ENCODE measurements around the gene RNF4.
"Not testable (repeated sequence)": the region's sequence is repeated elsewhere in the genome, so short reads cannot be mapped to it uniquely, and the experiment has no call there.

Gene RNF4

DNA sequence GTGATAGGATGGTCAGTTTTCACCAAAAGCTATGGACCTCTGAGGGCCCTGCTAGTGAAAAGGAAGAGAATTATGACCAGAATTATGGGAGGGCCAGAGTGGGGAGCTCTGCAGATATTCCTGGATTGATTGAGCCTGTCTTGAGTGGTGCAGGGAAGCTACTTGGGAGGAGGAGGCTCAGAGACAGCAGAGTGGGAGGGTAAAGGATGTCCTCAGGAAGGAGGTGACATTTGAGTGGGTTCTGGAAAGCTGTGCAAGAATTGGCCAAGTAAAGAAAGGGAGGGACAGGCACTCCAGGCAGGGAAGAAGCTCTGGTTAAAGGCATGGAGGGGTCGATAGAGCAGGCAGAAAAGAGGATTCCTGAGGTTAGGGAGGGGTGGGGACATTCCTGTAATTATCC, 24.1 kb downstream of the RNF4 start:
- DNase-seq, result no peak

DNA sequence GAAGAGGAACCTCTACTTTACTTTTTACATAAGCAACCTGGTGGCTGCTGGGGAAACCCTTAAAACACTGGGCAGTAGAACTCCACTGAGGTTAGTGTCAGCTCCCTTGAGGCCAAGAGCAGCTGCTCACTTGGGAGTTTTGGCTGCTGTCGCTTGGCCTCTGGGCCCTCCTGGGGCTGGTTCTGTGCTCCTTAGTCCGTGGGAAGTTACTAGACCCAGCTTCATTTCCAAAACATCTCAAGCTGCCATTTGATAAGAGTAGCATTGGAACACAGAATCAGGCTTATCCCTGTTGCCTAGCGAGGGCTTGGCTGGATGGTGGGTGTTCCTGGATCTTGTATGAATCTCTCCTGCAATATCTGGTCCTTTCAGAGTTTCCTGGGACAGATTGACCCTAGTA, 26.1 kb downstream of the RNF4 start:
- no peak for DNase-seq

DNA sequence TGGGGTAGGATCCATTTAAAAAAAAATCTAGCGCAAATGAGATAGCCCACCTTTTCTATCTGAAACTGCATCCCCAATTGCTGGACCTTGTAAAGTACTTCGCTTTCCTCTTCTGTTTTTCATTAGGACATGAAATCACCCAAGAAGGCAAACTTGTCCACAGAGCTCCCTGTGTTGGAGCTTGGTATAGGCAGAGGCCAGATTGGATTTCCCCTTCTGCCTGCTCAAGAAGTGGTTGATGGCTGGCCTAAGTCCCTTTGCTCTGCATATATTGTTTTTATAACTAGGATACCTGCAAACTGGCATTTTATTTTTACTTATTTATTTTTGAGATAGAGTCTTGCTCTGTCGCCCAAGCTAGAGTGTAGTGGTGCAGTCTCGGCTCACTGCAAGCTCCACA, 28.4 kb downstream of the RNF4 start:
- DNase-seq, result no peak

DNA sequence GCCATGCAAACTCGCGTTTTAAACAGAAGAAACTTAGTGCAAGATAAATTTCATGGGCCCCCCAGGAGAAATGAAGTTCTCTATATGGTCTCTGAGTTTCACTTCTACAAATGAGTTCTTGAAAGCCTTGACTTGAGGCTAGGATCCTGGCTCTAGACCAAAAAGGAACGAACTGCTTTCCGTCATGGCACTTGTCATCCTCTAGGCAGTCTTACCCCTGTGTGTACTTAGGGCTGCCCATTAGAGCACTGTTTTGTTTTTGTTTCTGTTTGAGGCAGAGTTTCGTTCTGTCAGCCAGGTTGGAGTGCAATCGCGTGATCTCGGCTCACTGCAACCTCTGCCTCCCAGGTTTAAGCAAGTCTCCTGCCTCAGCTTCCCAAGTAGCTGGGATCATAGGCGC, 29.0 kb downstream of the RNF4 start:
- no peak for DNase-seq

DNA sequence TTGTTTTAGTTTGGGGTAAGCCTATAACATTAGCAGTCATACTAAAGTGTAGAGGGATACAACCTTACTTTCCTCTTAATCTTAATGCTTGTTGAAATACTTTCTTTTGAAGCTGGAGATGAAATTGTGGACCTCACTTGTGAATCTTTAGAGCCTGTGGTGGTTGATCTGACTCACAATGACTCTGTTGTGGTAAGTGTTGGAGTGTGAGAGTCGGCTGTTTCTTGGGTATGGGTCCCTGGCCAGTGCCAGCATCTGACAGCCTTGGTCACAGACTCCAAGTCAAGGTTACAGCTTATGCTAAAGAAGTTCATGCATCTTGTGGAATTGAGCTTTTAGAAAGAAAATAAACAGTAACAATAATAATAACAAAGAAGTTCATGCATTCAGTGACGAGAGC, 31.6 kb downstream of the RNF4 start:
- no peak for DNase-seq

DNA sequence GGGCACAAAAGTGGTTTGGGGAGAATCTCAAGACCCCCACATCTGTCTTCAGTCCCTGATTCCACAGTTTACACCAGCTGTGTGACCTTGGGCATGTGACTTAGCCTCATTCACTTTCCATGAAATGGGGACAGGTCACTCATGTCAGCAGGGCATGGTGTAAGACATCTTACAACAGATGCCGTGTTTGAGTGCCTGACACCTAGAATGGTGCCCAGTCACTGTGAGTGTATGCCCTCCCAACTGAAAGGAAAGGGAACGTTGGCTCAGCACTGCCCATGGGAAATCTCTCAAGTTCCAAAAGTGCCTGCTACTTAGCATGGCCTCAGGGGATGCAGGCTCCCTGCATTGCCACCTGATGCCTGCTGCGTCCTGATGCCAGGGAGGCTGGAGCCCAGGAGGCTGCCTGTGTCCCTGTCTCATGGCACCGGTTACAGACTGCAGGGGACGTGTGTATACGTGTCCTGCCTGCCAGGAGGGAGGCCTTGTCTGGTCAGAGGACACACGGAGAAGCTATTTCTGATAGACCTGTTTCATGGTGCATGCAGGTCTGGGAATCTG, 32.2 kb downstream of the RNF4 start:
- no peak for DNase-seq

DNA sequence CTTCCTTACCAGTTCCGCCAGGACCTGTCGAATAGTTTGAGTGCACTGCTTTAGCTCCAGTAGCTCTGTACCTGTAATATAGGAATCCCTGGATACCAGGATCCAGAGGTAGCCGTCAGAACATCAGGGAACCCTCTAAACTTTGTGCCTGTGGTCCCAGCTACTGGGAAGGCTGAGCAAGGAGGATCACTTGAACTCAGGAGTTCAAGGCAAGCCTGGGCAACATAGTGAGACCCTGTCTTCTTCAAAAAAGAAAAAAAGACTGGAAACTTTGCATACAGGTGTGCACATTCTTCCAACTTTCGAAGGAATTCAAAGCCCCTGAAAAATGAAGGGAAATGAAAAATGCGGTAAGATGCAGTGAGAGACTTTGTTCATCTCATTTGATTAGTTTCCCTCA, 34.9 kb downstream of the RNF4 start:
- DNase-seq, result no peak

DNA sequence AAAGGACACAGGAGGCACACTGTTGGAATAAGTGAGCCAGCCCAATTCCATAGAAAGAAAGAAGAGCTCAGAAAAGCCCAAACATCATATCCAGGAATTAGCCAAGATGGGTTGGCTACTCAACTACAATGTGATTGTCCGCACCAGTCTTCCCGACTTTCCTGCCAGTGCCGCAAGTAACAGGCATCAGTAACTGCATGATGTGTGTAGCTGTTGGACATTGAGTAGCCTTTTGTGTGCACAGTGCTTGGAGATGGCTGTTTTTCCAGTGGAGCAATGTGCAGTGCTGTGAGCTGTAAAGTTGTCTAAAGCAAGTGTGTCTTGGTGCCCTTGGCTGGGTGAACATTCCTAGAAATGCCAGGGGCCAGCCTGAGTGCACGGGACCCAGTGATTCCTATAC, 38.4 kb downstream of the RNF4 start:
- no peak for DNase-seq

DNA sequence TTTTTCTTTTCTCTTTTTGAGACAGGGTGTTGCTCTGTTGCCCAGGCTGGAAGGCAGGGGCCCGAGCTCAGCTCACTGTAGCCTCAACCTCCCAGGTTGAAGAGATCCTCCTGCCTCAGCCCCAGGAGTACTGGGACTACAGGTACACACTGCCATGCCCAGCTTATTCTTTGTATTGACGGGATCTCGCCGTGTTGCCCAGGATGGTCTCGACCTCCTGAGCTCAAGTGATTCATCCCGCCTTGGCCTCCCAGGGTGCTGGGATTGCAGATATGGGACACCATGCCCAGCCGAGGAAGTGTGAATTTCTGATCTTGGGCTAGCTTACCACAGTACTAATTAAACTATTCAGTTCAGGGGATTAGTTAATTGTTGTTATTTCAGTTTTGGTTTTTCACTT, 38.9 kb downstream of the RNF4 start:
- no peak for DNase-seq

DNA sequence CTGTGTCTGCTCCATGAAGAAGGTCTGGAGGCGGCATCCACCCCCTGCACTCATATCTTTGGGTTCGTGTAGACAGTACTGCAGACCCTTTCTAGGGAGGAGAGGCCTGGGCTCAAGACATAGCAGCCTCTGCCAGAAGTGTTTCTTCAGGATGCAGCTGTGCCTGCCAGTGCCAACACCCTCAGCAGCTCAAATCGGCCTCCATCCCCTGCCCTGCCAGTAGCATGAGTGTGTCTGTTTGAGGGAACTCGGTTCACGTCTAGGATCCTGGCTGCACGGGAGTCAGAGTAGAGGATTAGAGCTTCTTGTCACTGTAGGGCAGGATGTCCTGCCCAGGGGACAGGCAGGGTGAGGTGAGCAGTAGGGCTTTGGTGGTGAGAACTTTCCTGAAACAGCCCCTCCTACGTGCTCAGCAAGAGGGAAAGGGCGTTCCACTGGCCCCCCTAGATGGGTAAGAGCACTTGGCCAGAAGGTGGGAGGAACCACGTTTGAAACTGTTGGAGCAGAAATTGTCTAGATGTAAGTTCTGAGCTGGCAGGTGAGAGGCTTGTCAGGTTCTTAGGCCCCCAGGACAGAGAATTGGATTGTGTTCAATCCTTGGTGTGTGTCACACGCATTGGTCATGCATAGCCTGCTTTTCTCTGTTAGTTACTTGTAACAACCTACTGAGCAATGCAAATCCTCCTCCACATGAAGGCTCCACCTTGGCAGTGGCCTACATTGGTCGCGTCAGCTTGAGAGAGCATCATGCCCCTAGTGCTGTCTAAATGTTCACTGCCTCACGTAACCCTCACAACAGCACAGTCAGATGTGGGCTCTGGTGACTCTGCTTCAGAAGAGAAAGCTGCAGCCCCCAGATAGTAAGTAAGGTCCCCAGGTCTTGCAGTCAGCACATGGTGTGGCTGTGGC, 41.7 kb downstream of the RNF4 start:
- no peak for DNase-seq

DNA sequence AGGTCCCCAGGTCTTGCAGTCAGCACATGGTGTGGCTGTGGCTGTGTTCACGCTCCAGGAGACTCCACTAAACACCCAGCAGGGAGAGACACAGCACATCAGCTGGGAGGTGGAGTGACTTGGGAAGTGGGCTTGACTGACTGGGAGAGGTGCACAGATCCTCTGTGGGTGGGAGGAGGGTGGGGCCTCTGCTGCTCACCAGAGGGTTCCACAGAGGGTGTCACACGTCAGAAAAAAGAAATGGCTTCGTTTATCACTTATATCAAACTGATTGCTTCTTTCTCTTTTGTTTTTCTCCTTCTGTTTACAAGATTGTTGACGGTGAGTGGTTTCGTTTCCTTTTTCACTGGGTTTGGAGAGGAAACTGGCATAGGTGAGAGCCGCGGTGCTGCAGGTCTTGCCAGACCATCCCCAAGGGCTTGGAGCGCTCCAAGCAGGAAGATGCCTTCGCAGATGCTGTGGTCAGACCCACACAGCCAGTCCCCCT, 42.8 kb downstream of the RNF4 start:
- no peak for DNase-seq

DNA sequence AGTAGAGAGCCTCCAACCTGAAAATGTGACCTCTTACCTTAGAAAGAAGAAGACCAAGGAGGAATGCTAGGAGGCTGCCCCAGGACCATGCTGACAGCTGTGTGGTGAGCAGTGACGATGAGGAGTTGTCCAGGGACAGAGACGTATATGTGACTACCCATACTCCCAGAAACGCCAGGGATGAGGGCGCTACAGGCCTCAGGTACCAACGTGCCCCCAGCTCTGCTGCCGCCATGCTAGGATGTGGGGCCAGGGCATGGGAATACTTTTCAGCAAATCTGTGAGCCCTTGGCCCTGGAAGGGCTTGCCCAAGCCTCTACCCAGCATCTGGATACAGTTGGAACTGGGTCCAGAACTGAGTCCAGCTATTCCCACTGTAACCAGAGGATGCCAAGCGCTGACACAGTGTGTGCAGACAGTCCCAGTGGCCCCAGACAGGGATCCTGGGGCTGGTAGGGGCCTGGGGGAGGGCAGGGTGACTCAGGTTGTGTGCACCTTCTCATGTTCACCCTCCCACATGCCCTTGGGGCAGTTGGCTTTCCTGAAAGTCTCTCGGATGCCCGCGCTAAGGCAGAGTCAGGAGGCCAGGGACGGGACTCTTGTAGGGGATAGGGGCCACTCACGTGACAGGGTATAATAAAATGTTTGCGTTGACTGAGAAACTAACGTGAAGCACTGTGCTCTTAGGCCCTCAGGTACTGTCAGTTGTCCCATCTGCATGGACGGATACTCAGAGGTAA, 43.7 kb downstream of the RNF4 start:
- no peak for DNase-seq

DNA sequence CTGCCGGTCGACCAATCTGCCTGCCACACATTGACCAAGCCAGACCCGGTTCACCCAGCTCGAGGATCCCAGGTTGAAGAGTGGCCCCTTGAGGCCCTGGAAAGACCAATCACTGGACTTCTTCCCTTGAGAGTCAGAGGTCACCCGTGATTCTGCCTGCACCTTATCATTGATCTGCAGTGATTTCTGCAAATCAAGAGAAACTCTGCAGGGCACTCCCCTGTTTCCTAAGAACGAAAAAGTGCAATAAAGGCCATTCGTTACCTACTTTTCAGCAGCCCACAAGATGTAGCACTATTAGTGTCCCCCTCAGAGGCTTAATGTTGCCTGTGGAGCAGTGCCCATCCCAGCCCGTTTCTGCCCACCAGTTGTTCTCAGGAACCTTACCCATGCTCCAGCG, 45.3 kb downstream of the RNF4 start:
- not testable (repeated sequence) for DNase-seq

DNA sequence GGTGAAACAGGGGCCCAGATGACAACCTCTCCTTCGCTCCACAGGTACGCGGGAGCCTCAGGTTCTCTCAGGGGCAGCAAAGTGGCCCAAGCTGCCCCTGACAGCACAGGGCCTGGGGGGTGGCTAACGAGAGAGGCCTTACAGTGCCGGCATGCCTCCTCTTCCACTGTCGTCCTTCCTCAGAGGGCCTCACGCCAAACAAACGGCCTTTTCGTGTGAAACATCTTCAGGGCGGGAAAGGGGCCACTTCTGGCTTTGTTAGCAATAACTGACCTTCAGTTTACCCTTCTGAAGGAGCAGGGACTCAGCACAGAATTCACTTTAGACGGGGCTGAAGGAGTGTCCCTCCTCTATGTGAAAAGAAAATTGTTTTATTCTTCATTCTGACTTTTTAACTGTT, 46.0 kb downstream of the RNF4 start:
- DNase-seq, result not testable (repeated sequence)

DNA sequence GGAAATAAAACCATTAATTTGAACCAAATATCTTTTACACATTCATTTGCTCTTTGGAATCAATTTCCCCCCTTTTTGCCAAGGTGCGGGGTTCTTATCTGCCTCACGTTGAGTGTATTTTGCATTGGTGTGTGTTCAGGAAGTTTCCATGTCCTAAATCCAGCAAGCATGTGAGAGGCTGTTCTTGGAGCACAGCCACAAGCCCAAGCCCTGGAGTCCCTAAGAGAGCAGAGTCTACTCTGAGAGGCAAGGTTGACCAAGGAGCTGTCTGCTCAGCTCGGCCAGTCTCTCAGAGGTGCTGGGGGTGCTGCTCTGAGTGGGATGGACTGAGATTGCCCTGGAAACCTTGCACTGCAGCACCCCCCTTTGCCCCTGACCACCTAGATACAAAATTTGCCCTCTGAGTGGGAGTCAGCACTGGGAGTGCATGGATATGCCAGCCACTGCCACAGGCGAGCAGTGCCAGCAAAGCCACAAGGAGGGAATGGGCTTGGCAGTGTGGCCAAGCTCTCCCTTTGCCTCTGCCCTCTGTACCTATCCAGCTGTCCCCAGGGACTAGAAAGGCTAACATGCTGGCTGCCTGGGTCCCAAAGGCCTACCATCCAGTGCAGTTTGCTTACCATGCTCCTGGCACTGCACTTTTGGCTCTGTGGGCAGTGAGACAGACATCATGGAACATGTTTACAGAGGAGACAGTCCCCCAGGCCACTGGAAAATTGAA, 47.1 kb downstream of the RNF4 start:
- no peak for DNase-seq

DNA sequence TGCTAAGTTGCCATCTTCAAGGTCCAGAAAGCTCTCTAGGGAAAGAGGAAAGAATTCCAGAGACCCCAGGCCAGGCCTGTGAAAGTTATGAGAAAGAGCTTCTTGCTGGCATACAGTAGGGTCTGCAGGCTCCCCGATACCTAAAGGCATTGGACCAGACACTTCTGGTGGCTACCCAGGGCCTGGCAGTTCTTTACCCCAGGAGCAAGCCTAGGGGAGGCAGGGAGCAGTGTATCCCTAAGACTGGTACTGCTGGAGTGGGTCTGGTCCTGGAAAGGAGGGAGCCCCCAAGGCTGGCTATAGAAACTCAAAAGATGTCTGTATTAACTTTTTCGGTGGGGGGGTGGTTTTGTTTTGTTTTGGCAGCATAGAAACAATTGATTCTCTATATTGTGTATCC, 47.7 kb downstream of the RNF4 start:
- DNase-seq, result no peak

DNA sequence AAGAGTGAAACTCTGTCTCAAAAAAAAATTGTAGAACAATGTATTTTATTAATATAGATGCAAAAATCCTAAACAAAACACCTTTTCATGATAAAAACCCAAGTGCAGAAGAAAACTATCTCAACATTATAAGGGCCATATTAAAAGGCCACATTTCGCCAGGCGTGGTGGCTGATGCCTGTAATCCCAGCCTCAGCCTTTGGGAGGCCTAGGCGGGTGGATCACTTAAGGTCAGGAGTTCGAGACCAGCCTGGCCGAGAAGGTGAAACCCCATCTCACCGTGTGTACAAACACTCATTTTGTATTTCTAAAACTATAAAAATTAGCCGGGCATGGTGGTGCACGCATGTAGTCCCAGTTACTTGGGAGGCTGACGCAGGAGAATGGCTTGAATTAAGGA, 57.7 kb downstream of the RNF4 start:
- no peak for DNase-seq

DNA sequence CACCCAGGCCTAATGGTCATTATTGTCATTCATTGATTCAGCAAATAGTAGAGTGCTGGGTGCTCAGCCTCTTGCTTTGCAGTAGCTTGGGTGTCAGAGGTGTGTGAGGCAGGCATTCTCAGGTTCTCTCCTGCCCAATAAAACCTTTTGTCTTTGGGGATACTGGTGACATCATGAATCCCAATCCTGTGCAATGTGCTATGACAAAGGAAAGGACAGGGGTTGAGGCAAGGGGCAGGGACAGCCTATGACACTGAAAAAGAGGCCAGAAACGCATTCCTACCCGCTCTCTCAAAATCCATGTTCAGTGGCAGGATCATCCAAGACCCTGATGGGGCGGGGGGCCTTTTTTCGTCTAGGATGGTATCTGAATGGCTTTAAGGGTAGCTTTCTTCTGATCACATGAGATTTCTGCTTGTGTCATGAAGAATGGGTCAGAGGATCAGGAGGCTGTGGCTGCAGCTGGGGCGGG, 66.0 kb downstream of the RNF4 start:
- DNase-seq, result no peak

DNA sequence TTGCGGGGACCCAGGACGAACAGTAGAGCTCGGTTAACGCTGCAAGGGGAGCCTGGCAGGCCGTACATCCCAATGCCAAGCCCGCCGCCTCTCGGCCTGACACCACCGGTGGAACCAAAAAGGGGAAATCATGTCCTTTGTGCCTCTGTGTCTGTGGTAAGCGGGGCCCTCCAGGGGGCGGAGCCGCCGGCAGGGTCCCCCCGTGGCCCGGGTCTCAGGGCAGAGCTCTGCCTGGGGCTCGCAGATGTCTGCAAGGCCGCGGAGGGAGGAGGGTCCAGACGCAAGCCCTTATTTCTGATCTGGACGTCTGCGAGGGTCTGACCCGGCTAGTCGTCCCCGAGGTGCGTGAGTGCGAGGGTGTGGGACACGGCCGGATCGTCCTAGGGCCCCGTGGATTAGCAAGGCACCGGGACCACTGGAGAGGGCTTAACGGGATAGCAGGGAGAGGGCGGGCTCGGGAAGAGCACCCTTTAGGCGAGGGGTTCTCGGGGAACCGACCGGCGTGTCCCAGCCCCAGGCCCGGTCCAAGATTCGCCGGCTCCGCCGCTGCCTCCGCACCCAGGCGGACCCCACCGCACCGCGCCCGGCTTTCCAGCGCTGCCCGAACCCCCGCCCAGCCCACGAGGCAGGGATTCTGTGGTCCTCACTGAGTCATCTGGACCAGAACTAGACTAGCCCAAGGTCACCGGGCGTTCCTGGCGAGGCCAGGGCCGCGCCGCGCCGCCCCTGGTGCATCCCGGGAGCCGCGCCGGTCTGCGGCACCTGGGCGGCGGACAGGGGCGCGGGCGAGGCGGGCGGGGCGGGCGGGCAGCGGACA, 66.7 kb downstream of the RNF4 start:
- DNase-seq, result peak in 1 of 2 experiments; percentile 12

DNA sequence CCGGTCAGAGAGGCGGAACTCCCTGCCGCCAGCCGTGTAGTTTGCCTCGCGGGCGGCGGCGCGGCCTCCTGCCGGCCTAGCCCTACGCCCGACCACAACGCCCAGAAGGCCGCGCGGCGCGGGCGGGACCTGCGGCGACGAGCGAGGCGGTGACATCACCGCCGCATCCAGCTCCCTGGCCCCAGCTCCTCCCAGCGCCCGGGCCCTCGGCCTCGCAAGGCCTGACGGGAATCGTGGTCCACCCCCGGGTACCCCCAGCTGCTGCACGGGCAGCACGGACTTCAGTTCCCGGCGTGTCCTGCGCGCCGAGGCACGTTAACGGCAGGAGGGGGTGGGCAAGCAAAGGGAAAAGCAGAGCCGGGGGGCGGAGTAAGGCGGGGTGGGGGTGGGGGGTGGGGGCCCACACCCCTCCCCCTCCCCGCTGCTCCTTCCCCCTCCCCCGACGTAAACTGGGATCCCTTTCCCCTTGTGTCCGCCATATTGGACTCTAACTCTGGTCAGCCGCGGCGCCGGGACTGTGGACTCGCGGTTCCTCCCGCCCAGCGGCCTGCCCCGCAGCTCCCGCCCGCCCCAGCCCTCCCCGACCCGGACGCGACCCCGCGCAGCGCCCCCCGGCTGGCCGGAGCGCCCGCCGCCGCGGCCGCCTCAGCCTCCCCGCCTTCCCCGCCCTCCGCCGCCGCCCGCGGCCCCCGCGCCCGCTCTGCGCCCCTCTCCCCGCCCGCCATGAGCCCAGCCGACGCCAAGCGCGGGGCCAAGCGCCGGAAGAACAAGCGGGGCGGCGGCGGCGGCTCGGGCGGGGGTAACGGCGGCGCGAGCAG, 67.5 kb downstream of the RNF4 start, which contains the start of gene FAM193A:
Gene FAM193A, plus strand, starts transcription at position 455 of the 818 bp plus-strand sequence. Its CDS starts 269 bp downstream, at position 724.
- peak; percentile 99 to 100 for DNase-seq

Data from NCI-H2081 (cell line).